Type B pancreatic cell (in vitro differentiated cells): ENCODE results near the gene GATAD2B. TPM values are rescaled to one million over a fixed set of nuclear protein-coding genes. Genes with fewer than 3 reads are reported as not detected.

Source experiments
- DNase-seq: peaks from one replicate; pipeline ENCODE4 v3.0.0; 2021; ENCODE audit warnings: mixed read lengths; ENCODE audit not compliant: unreplicated experiment; ENCODE audit errors: extremely low spot score
- H3K27ac Mint-ChIP-seq: 2 replicates; pipeline ENCODE4 v1.8.0; 2021; ENCODE audit warnings: mild to moderate bottlenecking, mixed read lengths
- H3K27me3 Mint-ChIP-seq: 2 replicates; pipeline ENCODE4 v1.8.0; 2021; ENCODE audit warnings: mixed read lengths
- H3K36me3 Mint-ChIP-seq: 2 replicates; pipeline ENCODE4 v1.8.0; 2021; ENCODE audit warnings: mixed read lengths
- H3K4me1 Mint-ChIP-seq: one replicate; pipeline ENCODE4 v1.8.0; 2021; ENCODE audit warnings: mixed read lengths; ENCODE audit not compliant: unreplicated experiment
- H3K4me3 Mint-ChIP-seq: 2 replicates; pipeline ENCODE4 v1.8.0; 2021; ENCODE audit warnings: mild to moderate bottlenecking, mixed read lengths
- H3K9me3 Mint-ChIP-seq: 2 replicates; pipeline ENCODE4 v1.8.0; 2021; ENCODE audit warnings: mixed read lengths
- total RNA-seq: library from RNA; stranded (reverse); gene quantifications from 2 replicates; pipeline ENCODE4 v1.2.1, GENCODE V29; 2021; ENCODE audit warnings: low replicate concordance
- TF ChIP-seq, protein P1 (sequence below): fragments of 200-600 bp; sonication (generic); conservative IDR thresholded peaks from 2 replicates; pipeline ENCODE4 v1.5.0; 2021; ENCODE audit warnings: antibody characterized with exemption, mild to moderate bottlenecking

GATAD2B gene
- total RNA-seq, 1 donor from 2014 or later, result 51.4 TPM

- Mint-ChIP-seq H3K27me3 (no peaks in the 10 kb centered on the region), H3K9me3 (no peaks in the 10 kb centered on the region), H3K36me3 (no peaks in the 10 kb centered on the region), H3K27ac (no peak overlapping the region), H3K4me1 (peaks cover 10% of the 10 kb centered on the region), H3K4me3 (no peak overlapping the region)
- no peak for DNase-seq
- TF ChIP-seq, protein P1, sequence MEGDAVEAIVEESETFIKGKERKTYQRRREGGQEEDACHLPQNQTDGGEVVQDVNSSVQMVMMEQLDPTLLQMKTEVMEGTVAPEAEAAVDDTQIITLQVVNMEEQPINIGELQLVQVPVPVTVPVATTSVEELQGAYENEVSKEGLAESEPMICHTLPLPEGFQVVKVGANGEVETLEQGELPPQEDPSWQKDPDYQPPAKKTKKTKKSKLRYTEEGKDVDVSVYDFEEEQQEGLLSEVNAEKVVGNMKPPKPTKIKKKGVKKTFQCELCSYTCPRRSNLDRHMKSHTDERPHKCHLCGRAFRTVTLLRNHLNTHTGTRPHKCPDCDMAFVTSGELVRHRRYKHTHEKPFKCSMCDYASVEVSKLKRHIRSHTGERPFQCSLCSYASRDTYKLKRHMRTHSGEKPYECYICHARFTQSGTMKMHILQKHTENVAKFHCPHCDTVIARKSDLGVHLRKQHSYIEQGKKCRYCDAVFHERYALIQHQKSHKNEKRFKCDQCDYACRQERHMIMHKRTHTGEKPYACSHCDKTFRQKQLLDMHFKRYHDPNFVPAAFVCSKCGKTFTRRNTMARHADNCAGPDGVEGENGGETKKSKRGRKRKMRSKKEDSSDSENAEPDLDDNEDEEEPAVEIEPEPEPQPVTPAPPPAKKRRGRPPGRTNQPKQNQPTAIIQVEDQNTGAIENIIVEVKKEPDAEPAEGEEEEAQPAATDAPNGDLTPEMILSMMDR, result no peak
Measured at GRCh38 chr1:153798468-153798780, 124.3 kb downstream of the GATAD2B start.

DNA sequence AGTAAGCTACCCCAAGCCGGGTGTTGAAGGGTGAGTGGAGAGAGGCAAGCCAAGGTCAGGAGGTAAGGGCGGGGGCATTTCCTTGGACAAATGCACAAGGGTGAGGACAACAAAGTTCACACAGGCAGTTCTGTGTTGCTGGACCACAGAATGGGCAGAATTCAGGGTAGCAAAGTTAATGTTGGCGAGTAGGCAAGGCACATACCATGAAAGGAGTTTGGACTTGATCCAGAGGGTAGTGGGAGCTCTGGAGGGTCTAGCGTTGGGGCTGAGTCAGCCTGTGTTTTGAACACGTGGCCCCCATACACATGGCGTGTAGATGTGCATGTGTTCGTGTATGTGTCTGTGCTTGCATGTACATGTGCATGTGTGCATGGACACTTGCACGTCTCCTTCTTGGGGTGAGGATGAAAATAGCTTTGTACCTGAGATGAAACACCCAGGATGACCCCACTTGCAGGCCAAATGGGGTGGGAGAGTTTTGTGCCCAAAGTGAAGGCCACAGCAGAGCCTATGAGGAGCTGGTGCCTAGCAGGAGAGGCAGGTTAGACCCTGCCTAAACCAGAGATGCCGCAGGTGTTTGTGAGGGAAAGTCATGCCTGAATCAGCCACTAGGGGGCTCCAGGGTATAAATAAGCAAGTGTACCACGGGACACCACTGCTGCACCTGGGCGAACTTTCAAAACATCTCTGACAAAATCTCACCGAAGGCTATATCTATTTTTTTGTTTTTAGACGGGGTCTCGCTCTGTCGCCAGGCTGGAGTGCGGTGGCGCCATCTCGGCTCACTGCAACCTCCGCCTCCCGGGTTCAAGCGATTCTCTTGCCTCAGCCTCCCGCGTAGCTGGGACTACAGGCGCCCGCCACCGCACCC lies 125.7 kb downstream of the GATAD2B start:
- no peaks in the 10 kb centered on the region for H3K27me3 Mint-ChIP-seq
- no peak overlapping the region for H3K27ac Mint-ChIP-seq
- H3K4me1 Mint-ChIP-seq, result peaks cover 10% of the 10 kb centered on the region
- no peaks in the 10 kb centered on the region for H3K9me3 Mint-ChIP-seq
- TF ChIP-seq, protein P1, result peak; percentile 95
- H3K4me3 Mint-ChIP-seq, result peak overlapping the region; percentile 51
- no peaks in the 10 kb centered on the region for H3K36me3 Mint-ChIP-seq
- DNase-seq, result no peak

GRCh38 chr1:153795934-153796785 lies 126.6 kb downstream of the GATAD2B start:
- no peak overlapping the region for H3K4me3 Mint-ChIP-seq
- TF ChIP-seq, protein P1, result no peak
- no peak for DNase-seq
- H3K4me1 Mint-ChIP-seq, result peaks cover 10% of the 10 kb centered on the region
- H3K27me3 Mint-ChIP-seq, result no peaks in the 10 kb centered on the region
- H3K27ac Mint-ChIP-seq, result no peak overlapping the region
- no peaks in the 10 kb centered on the region for H3K36me3 Mint-ChIP-seq
- no peaks in the 10 kb centered on the region for H3K9me3 Mint-ChIP-seq

DNA sequence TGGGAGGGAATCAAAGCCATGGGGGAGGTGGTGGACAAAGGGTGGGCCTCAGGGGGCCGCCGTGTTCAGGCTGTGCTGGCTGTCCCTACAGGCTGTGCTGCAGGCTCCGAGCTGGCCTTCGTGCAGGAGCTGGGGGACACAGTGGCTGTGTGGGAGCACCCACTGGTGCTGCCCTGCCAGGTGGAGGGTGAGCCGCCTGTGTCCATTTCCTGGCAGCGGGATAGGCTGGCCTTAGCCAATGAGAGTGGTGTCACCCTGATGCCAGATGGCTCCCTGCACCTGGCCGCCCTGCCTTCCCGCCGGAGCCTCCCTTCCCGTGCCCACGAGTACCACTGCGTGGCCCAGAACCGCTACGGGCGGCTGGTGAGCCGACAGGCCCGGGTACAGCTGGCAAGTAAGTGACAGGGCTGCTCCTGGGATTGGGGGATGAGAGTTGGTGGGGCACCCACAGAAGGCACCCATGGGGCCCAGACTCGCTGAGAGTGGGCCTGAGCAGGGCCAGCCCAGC lies 127.4 kb downstream of the GATAD2B start:
- no peaks in the 10 kb centered on the region for H3K9me3 Mint-ChIP-seq
- H3K36me3 Mint-ChIP-seq, result no peaks in the 10 kb centered on the region
- H3K27ac Mint-ChIP-seq, result no peak overlapping the region
- H3K4me3 Mint-ChIP-seq, result no peak overlapping the region
- H3K27me3 Mint-ChIP-seq, result no peaks in the 10 kb centered on the region
- H3K4me1 Mint-ChIP-seq, result peaks cover 10% of the 10 kb centered on the region
- TF ChIP-seq, protein P1, result no peak
- DNase-seq, result no peak

- no peaks in the 10 kb centered on the region for H3K36me3 Mint-ChIP-seq
- H3K27ac Mint-ChIP-seq, result peak overlapping the region; percentile 37
- DNase-seq, result no peak
- TF ChIP-seq, protein P1, result no peak
- H3K4me3 Mint-ChIP-seq, result peak overlapping the region; percentile 32
- H3K4me1 Mint-ChIP-seq, result peaks cover 16% of the 10 kb centered on the region
- H3K27me3 Mint-ChIP-seq, result no peaks in the 10 kb centered on the region
- H3K9me3 Mint-ChIP-seq, result no peaks in the 10 kb centered on the region
Measured at GRCh38 chr1:153794624-153795329, 128.0 kb downstream of the GATAD2B start.
